T-helper 2 cell (primary cell): ENCODE measurements around the gene MAP3K20.
"Not testable (repeated sequence)": the region's sequence is repeated elsewhere in the genome, so short reads cannot be mapped to it uniquely, and the experiment has no call there.

ENCODE experiments used
- DNase-seq, 5 experiments: peaks; one replicate each; pipeline versions ENCODE4 v3.0.0 to v3.0.0-alpha.2; 2012 to 2022

Gene MAP3K20

DNA sequence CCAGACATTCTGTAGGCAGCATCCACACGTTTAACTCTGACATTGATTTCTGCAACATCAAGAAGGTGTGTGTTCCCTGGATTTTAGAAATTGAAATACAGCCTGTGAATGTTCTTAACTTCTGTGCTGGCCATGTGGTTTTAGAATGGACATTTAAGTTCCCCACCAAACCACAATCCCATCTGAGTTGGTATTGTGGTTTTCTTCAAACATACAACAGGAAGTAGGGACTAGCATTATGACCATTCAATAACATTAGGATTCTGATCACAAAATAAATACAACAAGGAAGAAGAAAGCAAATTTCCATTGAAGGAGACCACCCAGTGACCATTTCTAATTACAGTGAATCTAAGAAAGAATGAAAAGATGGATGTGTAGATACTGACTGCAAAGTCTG lies 51.2 kb downstream of the MAP3K20 start:
- peak in 1 of 5 experiments; percentile 32 for DNase-seq

DNA sequence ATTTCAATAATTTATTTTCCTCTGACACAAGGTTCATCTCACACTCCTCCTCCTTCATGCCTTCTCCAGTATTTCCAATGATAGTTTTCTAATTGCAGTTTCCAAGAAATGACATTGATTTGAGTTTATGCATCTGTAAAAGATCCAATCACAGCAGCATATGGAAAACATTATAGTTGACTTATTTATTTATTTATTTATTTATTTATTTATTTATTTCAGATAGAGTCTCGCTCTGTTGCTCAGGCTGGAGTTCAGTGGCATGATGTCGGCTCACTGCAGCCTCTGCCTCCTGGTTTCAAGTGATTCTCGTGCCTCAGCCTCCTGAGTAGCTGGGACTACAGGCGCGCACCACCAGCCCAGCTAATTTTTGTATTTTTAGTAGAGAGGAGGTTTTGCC lies 52.5 kb downstream of the MAP3K20 start:
- DNase-seq = not testable (repeated sequence)

DNA sequence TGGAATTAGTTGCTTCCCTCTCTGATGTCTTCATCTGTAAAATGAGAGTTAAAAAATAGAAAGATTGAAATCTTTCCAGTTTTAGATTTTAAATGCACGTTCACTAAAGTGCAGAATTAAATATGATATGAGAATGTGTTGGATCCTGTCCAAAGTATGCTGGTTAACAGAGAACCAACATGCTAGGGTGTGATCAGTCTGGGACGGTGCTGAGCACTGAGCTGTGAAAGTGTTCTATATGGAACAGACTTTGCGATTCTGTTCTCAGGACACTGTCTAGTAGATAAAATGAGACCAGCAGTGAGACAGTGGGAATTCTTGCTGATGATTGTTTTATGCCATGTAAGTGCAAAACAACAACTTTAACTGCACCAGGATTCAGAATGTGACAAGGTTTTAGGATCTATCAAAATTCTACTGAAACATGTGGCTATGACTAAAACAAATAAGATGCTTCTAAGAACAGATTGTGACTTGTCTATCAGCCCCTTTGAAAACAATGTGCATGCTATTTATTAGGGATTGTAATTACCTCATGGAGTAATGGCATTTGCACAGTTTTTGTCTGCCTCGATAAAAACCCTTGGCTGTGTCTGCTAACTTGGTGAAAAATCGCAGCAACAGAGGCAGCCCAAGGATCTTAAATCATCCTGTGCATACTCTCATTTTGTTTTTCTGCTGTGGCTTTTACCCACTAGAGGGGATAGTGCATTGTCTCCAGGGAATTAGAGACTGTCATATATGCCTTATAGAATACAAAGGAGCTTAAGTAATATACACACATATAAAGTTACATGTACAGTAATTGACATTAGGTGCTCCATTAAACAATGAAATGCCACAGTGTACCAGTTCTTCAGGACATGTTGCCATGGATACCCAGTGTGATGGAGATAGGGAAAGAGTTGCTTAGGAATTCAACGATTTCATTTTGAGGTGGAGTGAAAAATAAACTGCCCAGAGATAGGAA lies 55.1 kb downstream of the MAP3K20 start:
- no peak for DNase-seq

DNA sequence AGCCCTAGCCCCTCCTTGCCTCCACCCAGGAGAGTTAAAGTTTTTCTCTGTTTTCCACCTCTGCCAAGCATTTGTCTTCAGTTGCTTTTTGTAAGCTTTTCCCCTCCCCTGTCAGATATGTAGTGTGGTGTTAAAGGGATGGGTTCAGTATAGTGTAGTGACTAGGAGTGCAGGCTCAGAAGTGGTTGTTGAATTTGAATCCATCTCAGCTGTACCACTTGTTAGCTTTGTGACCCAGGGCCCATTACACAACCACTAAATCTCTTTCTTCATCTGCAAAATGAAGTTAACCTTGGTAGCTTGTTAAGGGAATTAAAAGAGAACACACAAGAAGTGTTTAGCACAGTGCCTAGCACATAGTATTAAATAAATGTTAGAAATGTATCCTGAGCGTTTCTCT lies 56.9 kb downstream of the MAP3K20 start:
- no peak for DNase-seq

DNA sequence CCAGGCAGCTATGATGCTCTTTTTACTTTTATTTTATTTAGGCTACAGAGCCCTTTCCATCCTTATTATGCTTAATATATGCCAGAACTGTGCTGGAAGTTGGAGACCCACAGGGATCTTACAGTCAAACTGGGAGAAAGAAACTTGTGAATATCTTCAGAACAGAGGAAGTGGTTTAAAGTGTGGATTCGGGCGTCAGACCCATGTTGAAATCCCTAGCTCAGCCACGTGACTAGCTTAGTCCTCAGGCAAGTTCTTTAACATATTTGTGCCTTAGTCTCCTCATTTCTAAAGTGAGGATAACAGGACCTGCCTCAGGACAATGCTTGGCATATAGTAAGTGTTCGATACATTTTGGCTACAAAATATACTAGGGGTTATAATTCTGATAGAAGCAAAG lies 59.1 kb downstream of the MAP3K20 start:
- peak in 1 of 5 experiments; percentile 59 for DNase-seq

DNA sequence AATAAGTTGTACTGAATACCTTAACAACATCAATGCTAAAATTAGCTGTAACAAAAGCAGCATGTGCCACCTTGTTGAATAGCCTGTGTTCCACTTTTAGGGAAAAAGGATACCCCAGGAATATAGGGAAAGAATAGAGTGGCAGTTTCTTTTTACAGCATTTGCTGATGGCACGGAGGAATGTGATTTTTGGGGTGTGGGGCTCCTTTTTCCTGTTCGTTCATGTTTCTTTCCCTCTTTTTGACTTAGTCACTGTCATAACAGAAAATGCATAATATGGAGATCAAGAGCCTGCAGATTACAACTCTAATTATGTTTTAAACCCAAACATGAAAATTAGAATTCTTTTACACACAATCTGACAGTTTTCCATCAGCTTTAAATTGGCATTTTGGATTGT lies 60.4 kb downstream of the MAP3K20 start:
- DNase-seq = no peak

DNA sequence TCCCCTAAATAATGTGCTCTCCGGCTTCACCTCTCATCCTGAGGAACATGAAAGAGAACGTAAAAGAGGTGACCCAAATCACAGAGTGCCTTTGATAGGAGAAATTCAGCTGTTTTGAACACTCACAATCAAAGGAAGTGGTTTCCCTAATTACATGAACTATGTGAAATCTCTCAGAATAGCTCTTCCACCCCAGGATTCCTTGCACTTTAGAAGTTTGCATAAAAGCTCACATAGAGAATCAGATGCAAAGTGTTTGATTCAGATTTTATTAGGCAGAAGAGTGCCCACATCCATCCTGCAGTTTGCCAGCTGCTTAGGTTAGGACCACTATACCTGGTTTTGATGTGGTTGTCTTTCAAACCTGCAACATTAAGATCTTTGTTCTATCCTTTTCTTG lies 61.0 kb downstream of the MAP3K20 start:
- no peak for DNase-seq

DNA sequence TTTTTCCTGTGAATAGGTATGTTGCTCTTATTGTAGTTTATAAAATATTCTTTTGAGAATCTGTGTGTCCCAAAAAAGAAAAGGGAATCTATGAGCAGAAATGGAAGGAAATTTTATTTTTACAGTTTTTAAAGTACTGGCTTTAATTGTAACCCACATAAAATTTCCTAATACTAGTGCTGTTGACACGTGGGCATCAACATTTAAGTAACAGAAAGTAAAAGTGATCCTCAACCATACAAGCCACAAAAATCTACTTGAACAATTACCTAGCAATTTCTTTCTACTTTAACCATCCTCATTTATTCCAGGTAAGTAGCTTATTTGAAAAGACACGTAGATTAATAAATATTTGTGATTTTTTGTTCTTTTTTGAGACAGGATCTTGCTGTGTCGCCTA lies 62.0 kb downstream of the MAP3K20 start:
- DNase-seq = no peak

DNA sequence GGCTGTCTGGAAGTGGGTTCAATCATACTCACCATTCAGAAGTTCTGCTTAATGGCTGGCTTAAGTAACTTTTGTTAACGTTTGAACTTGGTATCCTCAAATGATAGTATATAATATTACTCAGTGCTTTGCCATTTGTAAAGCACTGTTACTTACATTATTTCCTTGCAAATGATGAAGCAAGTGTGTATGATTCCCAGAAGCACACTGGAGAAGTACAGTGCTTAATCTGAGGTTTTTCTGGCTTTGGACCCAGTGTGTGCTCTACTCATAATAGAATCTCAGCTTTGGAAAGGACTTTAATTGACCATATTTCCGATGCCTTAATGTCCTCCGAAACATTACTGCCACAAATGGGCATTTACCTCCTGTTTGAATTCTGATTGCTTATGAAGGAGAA lies 63.3 kb downstream of the MAP3K20 start:
- no peak for DNase-seq

DNA sequence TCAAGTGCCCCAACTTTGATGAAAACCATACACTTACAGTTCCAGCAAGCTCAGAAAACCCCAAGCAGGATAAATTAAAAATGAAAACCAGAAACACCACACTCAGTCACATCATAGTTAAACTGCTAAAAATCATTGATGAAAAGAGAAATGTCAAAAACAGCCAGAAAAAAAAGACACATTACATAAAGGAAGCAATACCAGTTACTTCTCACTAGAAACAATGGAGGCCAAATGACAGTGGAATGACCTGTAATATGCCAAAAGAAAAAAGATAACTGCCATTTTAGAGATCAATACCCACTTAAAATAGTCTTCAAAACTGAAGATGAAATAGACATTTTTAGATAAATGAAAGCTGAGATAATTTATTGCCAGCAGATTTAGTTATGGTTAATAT lies 66.0 kb downstream of the MAP3K20 start:
- DNase-seq = no peak

DNA sequence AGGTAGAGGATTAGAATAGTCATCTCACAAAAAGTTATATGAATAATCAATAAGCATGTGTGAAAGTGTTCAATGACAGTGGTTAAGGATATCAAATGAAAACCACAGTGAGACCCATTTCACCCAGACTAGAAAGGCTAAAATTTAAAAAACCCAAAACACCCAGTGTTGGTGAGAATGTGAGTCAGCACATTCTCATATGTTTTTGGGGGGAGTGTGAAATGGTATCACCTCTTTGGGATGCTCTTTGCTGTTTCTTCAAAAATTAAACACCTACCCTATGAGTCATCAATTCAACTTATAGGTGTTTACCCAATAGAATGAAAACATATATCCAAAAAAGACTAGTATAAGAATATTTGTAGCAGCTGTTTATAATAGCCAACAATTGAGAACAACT lies 69.8 kb downstream of the MAP3K20 start:
- DNase-seq = peak in 1 of 5 experiments; percentile 54

DNA sequence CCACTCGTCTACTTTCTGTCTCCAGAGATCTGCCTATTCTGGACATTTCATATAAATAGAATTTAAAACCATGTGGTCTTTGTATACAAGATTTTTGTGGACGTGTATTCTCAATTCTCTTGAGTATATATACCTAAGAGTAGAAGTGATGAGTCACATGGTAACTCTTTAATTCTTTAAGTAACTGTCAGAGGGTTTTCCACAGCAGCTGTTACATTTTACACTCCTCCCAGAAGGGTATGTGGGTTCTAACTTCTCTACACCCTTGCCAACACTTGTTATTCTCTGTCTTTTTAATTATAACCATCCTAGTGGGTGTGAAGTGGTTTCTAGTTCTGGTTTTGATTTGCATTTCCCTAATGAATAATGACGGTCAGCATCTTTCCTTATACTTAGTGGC lies 70.9 kb downstream of the MAP3K20 start:
- no peak for DNase-seq

DNA sequence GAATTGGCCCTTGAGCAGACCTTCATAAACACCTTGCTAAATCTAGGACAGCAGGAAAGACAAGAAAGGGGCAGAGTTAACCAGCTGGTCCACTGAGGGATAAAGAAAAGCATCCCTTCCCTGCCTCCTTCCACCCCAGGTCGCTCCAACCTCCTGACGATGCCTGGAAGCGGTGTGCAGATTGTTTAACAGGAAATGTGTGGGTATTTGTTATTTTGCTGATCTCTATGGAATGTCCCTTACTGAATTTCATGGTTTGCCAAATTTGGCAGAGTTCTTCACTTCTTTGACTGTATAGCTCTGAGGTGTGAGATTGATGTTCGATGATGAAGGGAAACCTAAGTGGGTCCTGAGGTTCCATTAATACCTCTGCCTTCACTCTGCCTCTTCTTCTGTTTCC lies 72.9 kb downstream of the MAP3K20 start:
- no peak for DNase-seq

DNA sequence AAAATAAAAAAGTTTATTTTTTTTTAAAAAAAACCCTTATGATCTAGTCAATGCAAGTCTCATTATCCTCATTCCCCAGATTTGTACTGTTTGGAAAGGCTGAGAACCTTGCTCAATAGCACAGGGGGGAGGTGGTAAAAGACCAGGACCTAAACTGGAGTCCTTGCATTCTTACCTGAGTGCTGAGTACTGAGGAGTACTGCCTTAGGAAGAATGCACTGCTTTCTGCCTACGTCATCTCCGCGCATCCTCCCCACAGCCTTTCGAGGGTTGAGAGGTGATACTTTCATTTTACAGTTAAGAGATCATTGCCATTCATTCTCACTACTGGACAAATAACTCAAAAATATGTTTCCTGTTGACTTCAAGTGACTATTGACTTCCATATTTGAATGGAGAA lies 73.8 kb downstream of the MAP3K20 start:
- peak in 2 of 5 experiments; percentile 51 to 78 for DNase-seq

DNA sequence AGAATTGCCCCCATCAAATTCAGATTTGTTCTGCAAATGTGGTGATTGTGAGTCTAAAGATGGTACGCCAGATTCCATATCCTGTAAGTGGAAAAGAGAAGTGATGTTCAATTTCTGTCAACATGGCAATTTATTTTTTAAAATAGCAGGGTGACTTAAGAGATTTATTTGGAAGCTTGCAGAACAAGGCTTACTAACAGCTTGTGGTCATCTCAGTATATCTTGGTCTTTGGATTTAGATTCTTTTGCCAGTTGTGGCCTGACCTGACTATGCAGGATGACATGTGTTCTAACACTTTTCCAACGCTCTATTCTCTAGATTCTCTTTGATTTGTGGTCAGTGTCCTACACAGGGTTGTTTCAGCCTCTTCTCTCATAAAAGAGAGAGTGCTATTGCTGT lies 74.4 kb downstream of the MAP3K20 start:
- DNase-seq = no peak

DNA sequence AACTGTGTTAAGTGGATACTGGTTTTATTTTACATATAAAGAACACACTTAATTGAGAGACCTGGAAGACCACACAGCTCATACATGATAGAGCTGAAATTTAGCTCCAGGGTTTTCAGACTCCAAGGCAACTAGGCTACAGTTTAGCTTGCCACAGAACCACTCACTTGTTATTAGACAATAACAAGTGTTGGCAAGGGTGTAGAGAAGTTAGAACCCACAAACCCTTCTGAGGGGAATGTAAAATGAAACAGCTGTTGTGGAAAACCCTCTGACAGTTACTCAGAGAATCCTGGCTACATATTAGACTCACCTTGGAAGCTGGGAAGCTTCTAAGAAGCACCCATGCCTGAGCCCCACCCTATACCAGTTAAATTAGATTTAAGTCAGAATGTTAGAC lies 75.3 kb downstream of the MAP3K20 start:
- DNase-seq = no peak

DNA sequence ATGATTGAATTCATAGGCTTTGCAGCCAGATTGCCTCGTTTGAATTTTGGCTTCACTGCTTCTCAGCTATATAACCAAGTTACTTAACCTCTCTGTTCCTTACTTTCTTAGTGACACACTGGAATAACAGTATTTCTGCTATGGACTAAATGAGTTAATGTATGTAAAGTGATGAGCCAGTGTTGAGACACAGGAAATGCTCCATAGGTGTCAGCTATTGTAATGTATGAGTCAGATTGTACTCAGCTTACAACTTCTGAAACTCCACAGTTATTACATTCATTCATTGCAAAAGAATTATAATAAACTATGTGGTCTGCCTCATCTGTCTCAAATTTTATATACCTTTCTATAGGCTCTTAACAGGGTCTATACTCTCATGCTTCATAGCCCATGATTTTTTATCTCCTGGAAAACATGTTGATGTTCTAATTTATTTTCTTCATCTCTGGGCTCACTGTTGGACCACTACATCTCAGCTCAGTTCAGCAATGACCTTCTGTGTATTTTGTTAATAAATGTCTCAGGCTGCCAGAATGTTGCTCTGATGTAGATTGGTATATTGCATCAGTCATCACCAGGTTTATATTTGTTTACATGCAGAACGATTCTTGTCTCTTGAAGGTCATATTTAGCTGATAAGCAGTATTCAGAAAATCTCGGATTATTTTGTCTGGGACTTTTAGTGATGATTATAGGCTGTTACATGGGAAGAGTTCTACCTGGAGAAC lies 76.2 kb downstream of the MAP3K20 start:
- DNase-seq = peak in 1 of 5 experiments; percentile 75

DNA sequence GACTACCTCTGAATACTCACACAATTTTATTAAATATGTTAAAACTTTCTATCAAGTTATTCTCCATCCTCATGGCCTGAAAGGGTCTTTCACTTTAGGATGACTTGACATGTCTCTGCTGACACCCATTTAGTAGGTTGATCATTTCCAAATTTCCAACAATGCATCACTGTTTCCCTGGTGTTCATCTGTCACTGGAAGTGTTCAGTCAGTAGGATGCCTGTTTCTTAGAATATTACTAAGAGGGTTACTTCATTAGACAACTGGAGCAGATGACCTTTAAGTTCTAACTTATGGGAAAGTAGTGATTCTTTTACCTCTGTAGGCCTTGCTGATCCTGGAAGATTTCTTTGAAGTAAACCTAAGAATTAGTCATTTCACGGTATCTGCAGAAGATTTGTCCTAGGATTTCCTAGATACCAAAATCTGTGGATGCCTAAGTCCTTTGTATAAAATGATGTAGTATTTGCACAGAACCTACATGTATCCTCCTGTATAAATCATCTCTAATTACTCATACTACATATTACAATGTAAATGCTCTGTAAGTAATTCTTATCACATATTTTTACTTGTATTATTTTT lies 77.7 kb downstream of the MAP3K20 start:
- no peak for DNase-seq

DNA sequence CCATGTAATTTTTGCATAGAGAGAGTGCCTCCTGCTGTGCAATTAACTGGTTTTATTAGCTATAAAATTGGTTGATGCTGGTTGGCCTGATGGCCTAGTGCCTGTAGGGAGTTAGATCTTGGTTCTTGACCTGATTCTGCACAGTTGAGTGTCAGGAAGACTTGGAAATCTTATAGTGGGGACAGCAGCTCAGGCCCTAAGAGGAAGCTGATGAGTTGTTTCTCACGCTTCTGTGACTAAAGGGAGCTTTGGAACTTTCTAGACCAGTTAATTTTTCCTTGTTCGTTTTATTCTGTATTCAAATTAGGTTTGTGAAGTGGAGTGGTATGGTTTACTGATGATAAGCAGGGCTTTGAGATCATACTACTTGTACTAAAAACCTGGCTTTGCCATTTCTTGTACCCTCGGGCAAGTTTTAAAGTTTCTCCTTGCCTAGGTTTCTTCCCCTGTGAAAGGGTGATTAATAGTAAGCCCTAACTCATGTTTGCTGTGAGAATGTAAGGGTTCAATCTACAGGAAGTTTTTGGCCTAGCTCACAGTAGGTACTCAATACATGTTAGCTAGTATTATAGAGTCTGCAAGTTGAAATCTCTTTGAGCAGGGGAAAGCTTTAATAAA lies 82.1 kb downstream of the MAP3K20 start:
- no peak for DNase-seq

DNA sequence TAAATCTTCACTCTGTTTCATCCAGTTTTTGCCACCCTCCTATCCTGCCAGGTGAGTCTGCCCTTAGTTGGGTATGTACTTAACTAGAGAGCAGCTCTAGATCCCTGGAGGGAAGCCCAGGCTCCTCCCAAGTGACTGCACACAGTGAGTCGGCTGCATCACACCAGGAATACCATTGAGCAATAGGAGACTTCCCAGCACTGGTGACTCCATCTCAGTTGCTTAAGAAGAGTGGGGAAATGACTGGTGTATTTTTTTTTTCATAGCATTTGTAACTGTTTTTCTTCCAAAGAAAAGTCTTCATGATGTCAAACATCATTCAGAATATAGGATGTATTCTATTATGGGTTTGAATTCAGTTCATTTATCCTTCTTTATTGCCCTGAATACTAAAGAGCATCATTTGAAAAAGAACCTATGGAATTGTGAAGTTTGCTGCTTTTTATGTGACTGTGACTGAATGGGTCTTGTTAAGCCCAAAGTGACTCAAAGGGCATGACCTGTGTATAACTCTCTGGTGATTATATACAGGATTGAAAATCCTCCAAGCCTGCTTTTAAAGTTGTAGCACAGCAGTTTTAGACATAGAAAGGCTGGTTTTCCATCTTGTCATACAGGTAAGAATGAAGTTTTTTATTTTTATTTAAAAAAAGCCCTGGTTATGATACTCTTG lies 84.3 kb downstream of the MAP3K20 start:
- DNase-seq = no peak

DNA sequence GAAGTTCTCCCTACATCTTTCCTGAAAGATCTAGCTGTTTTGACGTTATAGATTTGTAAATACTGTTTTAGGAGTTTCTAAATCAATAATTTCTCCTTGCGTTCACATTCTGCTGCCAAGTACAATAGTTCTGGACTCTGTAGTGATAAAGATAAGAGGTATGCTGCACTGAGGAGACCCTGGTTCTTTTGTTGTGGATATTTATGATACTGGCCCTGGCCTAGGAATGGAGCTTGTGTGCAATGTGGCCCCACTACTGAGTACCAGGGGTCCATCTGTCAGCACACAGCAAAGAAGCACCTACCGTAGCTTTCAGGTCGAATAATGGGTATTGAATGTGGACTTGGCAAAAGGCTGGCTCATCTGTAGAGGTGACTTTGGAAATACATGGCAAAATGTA lies 85.0 kb downstream of the MAP3K20 start:
- no peak for DNase-seq

DNA sequence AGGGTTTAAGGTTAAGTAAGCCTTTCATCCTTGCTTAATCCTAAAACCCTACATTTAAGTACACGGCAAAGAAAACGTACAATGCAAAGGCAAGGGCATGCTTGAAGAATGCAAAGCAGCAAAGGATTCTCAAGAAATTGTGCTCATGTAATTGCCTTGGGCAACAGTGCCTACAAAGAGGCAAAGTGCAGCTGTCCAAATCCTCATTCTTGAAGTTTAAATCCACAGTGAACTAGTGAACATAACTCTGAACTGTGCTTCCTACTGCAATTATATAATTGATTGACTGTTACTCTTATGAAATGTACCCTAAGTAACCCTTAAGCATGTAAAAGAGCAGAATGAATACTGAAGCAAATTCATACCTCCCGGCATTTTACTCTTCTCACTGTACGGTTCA lies 85.4 kb downstream of the MAP3K20 start:
- DNase-seq = no peak

DNA sequence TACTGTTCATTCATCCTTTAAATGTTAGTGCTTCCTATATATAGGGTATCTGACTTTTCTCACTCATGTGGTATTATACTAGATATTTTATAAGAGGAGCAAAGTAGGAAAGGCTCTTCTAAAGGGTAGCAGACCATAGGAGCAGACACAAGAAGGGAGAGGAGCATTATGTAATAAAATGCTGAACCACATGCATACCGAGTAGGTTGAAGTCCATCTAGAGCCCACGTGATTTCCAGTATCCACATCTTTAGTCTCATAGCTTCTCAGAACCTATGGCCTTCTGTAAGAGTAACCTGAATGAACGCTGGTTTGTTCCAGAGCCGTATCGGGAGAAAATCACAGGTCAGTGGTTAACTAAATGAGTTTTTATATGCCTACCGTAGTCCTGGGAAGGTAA lies 85.9 kb downstream of the MAP3K20 start:
- no peak for DNase-seq
